ENCODE measurements around the gene CMTM1.
"Not testable (repeated sequence)": the region's sequence is repeated elsewhere in the genome, so short reads cannot be mapped to it uniquely, and the experiment has no call there.

Gene CMTM1

DNA sequence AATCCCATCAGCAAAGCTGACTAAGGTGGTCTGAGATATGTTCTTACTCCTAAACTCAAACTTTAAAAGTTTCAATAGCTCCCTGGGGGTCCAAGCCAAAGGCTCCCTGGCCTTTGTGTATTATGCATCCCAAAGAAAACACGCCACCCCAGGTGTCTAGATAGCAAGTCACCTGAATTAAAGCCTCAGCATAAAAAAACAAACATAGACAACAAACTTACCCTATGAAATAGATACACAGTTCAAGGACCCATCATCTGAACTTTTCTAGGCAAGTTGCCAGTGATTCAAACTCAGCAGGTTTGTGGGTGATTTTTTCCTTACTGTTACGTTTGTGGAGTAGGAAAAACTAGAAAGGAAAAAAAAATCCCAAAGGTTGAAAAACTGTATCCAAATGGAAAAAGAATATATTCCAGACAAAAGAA, 50.8 kb downstream of the CMTM1 start:
- DNase-seq = no peak

DNA sequence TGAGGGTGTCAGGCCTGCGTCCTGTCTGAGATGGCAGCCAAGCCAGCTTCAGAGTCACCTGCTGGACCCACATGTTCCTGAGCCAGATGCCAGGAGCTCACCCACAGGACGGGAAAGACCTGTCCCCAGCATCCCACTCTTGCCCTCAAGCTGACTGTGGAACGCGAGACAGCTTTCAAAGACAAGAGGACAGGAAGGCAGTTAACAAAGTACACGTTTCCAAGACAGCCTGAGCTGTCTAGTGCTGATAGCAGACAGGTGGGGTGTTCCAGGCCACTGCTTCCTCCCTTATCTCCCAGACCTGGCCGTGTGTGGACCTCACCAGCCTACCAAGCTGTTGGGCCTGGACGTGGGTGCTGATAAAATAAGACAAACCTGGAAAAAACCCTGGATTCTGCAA, 51.5 kb downstream of the CMTM1 start:
- DNase-seq = no peak

DNA sequence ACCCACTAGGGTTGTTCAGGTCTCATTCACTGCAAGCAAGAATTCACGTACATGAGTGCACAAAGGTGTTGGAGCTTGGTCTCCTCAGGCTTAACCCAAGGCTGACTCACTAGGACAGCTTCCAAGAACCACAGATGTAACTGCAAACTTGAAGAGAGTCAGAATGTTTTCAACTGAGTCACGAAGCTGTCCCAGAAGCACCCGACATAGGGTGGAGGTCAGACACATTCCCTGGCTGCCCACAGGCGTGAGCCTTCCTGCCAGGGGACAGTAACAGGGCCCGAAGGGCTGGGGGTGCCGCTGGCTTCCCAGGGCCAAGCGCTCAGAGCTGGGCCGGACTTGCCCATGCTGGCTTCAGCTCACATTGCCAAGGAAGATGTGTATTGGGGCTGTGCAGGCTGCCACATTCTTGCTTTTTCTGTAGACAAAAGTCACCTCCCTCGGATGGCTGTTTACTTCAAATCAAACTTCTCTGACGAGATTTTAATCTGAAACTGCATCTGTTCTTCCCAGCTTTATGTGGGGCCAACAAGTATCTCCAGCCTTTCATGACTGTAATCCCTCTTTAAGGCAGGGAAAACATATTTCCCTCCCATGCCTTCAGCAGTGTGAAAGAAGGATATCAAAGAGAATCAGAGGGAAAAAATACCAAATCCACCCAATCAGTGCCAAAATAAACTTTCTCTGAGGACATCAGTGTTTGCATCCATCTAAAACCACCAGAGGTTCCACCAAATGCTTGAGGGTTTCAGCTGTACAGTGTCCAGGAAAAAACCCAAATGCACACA, 52.5 kb downstream of the CMTM1 start:
- no peak for DNase-seq

DNA sequence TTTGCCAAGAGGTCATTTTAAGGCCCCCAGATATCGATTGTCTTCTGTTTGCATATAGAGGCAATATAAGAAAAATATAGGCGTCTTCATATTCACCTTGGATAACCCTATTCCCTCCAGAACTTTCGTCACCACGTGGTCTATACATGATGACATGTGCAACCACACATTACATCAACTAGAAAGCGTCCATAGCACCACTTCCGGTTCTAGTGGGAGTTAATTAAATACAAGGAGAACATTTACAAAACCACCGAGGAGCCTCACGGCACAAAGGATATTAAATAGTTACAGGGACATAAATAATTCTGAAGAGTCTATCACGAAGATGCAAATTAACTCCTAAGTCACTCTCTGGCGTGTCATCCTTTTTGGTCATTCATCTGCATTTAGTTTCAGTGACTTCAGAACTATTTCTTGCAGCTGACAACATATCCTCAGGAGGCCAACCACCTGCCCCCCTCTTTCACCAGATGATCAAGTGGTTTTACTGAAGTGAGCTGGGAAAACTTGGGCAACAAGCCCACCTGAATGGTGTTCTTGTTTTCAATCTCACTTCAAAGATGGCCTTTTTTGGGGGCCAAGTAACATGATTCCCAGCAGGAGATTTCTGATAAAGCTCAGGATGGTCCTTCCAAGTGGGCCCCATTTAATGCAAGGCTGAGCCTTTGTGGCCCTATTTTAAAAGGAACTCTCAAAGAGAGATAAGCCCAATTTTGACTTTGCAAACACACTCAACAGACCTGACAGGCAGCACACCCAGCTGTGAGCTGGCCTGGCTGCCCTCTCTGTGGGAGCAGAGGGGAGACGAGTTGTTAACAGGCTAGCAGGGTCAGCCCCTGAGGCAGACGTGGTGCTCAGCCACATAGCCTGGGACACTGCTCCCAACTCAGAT, 53.5 kb downstream of the CMTM1 start:
- DNase-seq = no peak

DNA sequence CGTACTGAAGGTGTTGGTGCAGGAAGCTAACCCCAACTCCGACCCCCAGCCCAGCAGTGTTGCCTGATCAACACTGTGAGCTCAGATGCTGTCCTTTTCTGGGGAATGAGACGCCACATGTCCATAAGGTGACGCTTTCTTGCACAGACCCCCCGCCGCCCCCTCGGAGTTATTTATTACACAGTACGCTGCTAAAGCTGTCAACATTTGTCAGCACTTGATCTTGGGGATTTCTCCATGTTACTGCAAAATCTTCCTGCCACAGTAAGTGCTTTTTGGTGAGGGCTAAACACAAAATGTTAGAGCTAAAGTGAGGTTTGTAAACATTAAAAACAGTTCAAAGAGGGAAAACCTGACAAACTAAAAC, 54.2 kb downstream of the CMTM1 start:
- DNase-seq = no peak

DNA sequence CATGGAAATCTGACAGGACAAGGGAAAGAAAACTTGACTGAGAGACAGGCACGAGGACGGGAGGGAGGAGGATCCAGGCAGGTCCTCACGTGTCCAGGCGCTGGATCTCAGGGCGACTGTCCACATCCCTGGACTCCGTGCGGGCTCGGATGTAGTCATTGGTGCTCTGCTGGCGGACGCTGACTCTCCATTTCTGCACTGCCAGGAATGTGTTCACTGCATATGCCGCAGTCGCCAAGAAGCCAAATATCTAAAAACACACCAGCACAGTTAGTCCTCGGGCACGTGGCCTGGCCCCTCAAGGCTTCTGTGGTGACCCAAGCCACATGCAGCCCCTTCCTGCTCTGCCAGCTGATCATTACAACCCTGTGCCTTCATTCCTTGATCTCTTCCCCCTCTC, 55.7 kb downstream of the CMTM1 start:
- no peak for DNase-seq

DNA sequence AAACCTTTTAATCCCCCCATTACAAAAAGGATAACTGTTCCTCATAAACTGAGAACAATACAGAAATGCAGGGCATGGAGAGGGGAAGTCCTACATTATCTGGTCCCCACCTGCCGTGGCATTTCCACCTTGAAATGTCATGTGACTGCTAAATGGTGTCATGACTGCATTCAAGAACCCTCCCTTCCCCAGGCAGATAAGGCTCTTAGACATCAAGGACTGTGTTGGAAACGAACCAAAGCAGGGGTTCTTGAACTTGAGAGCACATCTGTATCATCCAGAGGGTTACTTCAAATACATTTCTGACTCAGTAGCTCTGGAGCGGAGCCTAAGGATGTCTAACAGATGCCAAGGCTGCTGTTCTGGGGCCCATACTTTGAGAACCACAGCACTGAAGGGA, 56.6 kb downstream of the CMTM1 start:
- DNase-seq = no peak

DNA sequence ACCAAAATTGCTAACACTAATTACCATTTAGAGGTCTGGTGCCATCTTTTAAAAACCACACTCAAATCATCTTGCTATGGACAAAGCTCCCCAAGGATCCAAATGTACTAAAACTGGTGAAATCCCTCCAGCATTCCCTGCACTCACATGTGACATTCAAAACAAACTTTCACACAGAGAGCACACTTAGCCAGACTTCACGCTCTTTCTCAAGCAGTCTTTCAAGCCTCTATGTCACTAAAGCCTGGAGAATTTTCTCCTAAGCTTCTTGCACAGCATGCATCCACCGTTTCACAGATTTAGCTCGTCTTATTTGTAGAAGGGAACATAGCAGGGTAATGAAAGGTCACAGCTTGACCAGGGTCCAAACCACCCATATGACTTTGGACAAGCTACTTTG, 57.5 kb downstream of the CMTM1 start:
- no peak for DNase-seq

DNA sequence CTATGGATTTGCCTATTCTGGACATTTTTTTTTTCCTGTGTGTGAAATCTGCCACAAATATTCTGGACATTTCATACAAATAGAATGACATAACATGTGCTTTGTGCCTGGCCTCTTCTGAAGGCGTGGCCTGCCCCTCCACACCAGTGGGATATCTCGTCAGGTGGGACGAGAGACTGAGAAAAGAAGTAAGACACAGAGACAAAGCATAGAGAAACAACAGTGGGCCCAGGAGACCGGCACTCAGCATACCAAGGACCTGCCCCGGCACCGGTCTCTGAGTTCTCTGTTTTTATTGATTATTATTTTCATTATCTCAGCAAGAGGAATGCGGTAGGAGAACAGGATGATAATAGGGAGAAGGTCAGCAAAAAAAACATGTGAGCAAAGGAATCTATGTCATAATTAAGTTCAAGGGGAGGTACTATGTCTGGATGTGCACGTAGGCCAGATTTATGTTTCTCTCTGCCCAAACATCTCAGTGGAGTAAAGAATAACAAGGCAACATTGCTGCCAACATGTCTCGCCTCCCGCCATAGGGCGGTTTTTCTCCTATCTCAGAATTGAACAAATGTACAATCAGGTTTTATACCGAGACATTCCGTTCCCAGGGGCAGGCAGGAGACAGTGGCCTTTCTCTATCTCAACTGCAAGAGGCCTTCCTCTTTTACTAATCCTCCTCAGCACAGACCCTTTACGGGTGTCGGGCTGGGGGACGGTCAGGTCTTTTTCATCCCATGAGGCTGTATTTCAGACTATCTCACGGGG, 61.6 kb downstream of the CMTM1 start:
- DNase-seq = not testable (repeated sequence)

All from stimulated activated CD4-positive, alpha-beta T cell treated with anti-CD3 and anti-CD28 coated beads, Interleukin-4, amount 100 ng/mL, for 4 hours (primary cell).